ENCODE data around the gene SPATA31E1. TPM values are rescaled to one million over a fixed set of nuclear protein-coding genes. Genes with fewer than 3 reads are reported as not detected.

Gene SPATA31E1
- polyA plus RNA-seq, 1 of the 3 experiments (the other 2 are of a cell fraction) = not detected

DNA sequence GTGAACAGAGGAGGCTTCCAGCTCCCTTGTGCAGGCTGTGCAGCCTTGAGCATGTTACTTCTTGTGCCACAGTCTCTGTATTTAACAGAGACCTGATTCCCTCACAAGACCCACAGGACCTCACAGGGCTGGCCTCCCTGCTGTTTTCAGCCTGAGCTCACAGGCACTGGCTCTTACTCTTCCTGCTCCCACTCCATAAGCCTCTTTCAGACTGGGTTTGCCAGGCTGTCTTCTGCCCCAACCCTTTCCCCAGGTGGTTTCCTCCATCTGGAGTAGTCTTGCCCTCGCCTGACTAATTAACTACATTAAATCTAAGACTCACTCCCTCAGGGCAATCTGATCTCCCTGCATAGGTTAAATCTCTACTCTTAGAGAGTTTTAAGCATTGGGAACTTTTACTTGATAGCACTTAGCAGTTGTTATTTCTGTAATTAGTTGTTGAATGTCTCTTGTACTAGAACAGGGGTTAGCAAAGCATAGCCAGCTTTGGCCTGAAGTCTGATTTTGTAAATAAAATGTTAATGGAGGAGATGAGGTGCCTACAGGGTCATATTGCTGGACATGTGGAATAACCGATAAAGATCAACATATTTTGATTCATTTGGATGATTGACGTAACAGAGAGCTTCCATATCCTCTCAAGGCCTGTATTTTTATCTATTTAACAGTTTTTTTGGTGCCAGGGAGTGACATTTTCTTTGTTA is 28.6 kb upstream of the SPATA31E1 start:
- ChIA-PET POLR2A (no interaction called here), CTCF (interaction anchor here (0.7 kb wide), 1 partner anchor 14 kb away, joined by 3 read pairs; no protein-coding TSS in a partner anchor)
- no peak overlapping the region for H3K4me2 ChIP-seq
- no peak overlapping the region for H3K9ac ChIP-seq
- H3K9me2 ChIP-seq = no peaks in the 10 kb centered on the region
- peaks cover 0 to 13% of the 10 kb centered on the region in 2 experiments; a peak in 2 of 4 replicates for H3K4me1 ChIP-seq (ENCODE audit: control insufficient read depth in 1 of 2, insufficient read depth in 2 of 2, low read depth in 1 of 2, low read length in 1 of 2)
- H4K20me1 ChIP-seq (ENCODE audit: insufficient read depth) = no peaks in the 10 kb centered on the region
- 24% methylated on average over 3 of the region's 3 CpGs for WGBS (ENCODE audit: low lambda C conversion rate)
- DNase-seq = peak; percentile 38
- no peaks in the 10 kb centered on the region for H3K9me3 ChIP-seq
- H3K36me3 ChIP-seq (replicated peaks in 1 of 2; ENCODE audit: control insufficient read depth in 1 of 2, insufficient read depth in 2 of 2, low read length in 1 of 2) = no peaks in the 10 kb centered on the region
- no peaks in the 10 kb centered on the region for H3F3A ChIP-seq (replicated peaks; ENCODE audit: insufficient read depth)
- peak overlapping the region in 1 of 2 experiments; percentile 16; a peak in 1 of 4 replicates for H3K27ac ChIP-seq (ENCODE audit: low read depth in 2 of 2, low read length in 1 of 2)
- H3K4me3 ChIP-seq (ENCODE audit: low read depth in 2 of 2, low read length in 1 of 2) = no peak overlapping the region
- H3K79me2 ChIP-seq (ENCODE audit: insufficient read depth) = no peaks in the 10 kb centered on the region
- TF ChIP-seq GATA2 (CRISPR knock-in tag; IDR thresholded peaks at IDR 0.05) (peak; percentile 34; the same call in 1 of the 2 replicates), FOXJ3 (CRISPR knock-in tag; IDR thresholded peaks at IDR 0.05) (no peak), RXRA (IDR thresholded peaks at IDR 0.05; ENCODE audit: borderline replicate concordance, low read depth) (no peak), NRF1 (IDR thresholded peaks at IDR 0.05; ENCODE audit: low read depth, low read length) (no peak)
- TF ChIP-seq, protein P1, sequence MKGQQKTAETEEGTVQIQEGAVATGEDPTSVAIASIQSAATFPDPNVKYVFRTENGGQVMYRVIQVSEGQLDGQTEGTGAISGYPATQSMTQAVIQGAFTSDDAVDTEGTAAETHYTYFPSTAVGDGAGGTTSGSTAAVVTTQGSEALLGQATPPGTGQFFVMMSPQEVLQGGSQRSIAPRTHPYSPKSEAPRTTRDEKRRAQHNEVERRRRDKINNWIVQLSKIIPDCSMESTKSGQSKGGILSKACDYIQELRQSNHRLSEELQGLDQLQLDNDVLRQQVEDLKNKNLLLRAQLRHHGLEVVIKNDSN (IDR thresholded peaks at IDR 0.05; ENCODE audit: borderline replicate concordance, low read depth) = no peak
- H2AFZ ChIP-seq (ENCODE audit: low read depth) = no peak overlapping the region
- no peaks in the 10 kb centered on the region for H3K27me3 ChIP-seq (ENCODE audit: insufficient read depth)

DNA sequence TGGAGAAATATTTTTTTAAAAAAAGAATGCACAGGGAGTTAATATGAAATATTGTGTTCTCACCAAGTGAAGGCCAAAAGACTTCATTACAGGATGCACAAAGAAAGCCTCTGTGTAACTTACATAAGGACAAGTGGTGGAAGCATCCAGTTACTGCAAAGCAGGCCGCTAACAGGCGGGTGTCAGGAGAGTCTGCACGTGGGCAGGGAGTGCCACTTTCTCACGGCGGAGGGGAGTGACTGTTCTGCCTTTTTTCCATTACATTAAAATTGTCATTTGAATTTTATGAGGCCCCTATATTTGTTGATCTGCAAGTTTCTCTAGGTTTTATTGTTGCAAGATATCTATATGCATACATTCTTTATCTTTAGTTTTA is 28.1 kb upstream of the SPATA31E1 start:
- Histone ChIP-seq H3K27me3 (ENCODE audit: insufficient read depth) (no peaks in the 10 kb centered on the region), H3K4me1 (ENCODE audit: control insufficient read depth in 1 of 2, insufficient read depth in 2 of 2, low read depth in 1 of 2, low read length in 1 of 2) (peaks cover 0 to 13% of the 10 kb centered on the region in 2 experiments; a peak in 2 of 4 replicates), H3K4me3 (ENCODE audit: low read depth in 2 of 2, low read length in 1 of 2) (no peak overlapping the region), H3K79me2 (ENCODE audit: insufficient read depth) (no peaks in the 10 kb centered on the region), H4K20me1 (ENCODE audit: insufficient read depth) (no peaks in the 10 kb centered on the region), H3K9me2 (no peaks in the 10 kb centered on the region), H2AFZ (ENCODE audit: low read depth) (no peak overlapping the region), H3K27ac (ENCODE audit: low read depth in 2 of 2, low read length in 1 of 2) (no peak overlapping the region; a peak in 1 of 4 replicates), H3K36me3 (replicated peaks in 1 of 2; ENCODE audit: control insufficient read depth in 1 of 2, insufficient read depth in 2 of 2, low read length in 1 of 2) (no peaks in the 10 kb centered on the region), H3K9me3 (no peaks in the 10 kb centered on the region), H3K9ac (no peak overlapping the region), H3K4me2 (no peak overlapping the region), H3F3A (replicated peaks; ENCODE audit: insufficient read depth) (no peaks in the 10 kb centered on the region)
- CTCF ChIA-PET = no interaction called here
- DNase-seq = peak; percentile 64
- POLR2A ChIA-PET = no interaction called here
- WGBS (ENCODE audit: low lambda C conversion rate) = 40% methylated on average over 5 of the region's 5 CpGs
- TF ChIP-seq MEF2A (IDR thresholded peaks at IDR 0.05; ENCODE audit: borderline replicate concordance, low read depth) (no peak), FOSL2 (IDR thresholded peaks at IDR 0.05; ENCODE audit: borderline replicate concordance, low read depth) (no peak)
- TF ChIP-seq, protein P1 (IDR thresholded peaks at IDR 0.05; ENCODE audit: borderline replicate concordance, low read depth) = no peak
- TF ChIP-seq, protein P2, sequence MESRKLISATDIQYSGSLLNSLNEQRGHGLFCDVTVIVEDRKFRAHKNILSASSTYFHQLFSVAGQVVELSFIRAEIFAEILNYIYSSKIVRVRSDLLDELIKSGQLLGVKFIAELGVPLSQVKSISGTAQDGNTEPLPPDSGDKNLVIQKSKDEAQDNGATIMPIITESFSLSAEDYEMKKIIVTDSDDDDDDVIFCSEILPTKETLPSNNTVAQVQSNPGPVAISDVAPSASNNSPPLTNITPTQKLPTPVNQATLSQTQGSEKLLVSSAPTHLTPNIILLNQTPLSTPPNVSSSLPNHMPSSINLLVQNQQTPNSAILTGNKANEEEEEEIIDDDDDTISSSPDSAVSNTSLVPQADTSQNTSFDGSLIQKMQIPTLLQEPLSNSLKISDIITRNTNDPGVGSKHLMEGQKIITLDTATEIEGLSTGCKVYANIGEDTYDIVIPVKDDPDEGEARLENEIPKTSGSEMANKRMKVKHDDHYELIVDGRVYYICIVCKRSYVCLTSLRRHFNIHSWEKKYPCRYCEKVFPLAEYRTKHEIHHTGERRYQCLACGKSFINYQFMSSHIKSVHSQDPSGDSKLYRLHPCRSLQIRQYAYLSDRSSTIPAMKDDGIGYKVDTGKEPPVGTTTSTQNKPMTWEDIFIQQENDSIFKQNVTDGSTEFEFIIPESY (IDR thresholded peaks at IDR 0.05; ENCODE audit: borderline replicate concordance, low read depth) = no peak
